ENCODE measurements around the gene TRAK2. TPM values are rescaled to one million over a fixed set of nuclear protein-coding genes. Genes with fewer than 3 reads are reported as not detected.

Gene TRAK2
- total RNA-seq, 2 experiments from 2014 or later, result 43.1 to 48.8 TPM

GRCh38 chr2:201466050-201466675, 14.9 kb upstream of the TRAK2 start:
- Mint-ChIP-seq H3K27me3 (no peaks in the 10 kb centered on the region), H3K27ac (no peak overlapping the region), H3K9me3 (no peaks in the 10 kb centered on the region), H3K4me1 (peaks cover 3% of the 10 kb centered on the region), H3K36me3 (peaks cover 54% of the 10 kb centered on the region), H3K4me3 (no peak overlapping the region)
- DNase-seq (no peak), ATAC-seq (ENCODE audit: low read depth) (no peak)
- POLR2A ChIA-PET, result no interaction called here

- POLR2A ChIA-PET, result no interaction called here
- peaks cover 53% of the 10 kb centered on the region for H3K36me3 Mint-ChIP-seq
These were observed 14.3 kb upstream of the TRAK2 start for GRCh38 chr2:201465524-201465971.

GRCh38 chr2:201464547-201464946, 13.3 kb upstream of the TRAK2 start:
- ATAC-seq (ENCODE audit: low read depth) (no peak), DNase-seq (no peak)
- Mint-ChIP-seq H3K27me3 (no peaks in the 10 kb centered on the region), H3K36me3 (peaks cover 57% of the 10 kb centered on the region), H3K4me3 (no peak overlapping the region), H3K9me3 (no peaks in the 10 kb centered on the region), H3K4me1 (peaks cover 3% of the 10 kb centered on the region), H3K27ac (no peak overlapping the region)
- POLR2A ChIA-PET, result no interaction called here

More at GRCh38 chr2:201465524-201465971, 14.3 kb upstream of the TRAK2 start:
- Mint-ChIP-seq H3K4me3 (no peak overlapping the region), H3K9me3 (no peaks in the 10 kb centered on the region), H3K4me1 (peaks cover 3% of the 10 kb centered on the region), H3K27ac (no peak overlapping the region), H3K27me3 (no peaks in the 10 kb centered on the region)
- no peak for DNase-seq
- ATAC-seq (ENCODE audit: low read depth), result no peak

- POLR2A ChIA-PET, result no interaction called here
- peaks cover 55% of the 10 kb centered on the region for H3K36me3 Mint-ChIP-seq
These were observed 9.3 kb upstream of the TRAK2 start for GRCh38 chr2:201460532-201460931.

GRCh38 chr2:201458381-201458780, 7.1 kb upstream of the TRAK2 start:
- POLR2A ChIA-PET, result no interaction called here
- H3K9me3 Mint-ChIP-seq, result no peaks in the 10 kb centered on the region
- no peak for DNase-seq
- H3K4me3 Mint-ChIP-seq, result no peak overlapping the region
- ATAC-seq (ENCODE audit: low read depth), result no peak
- H3K36me3 Mint-ChIP-seq, result peaks cover 43% of the 10 kb centered on the region
- peaks cover 9% of the 10 kb centered on the region for H3K4me1 Mint-ChIP-seq
- no peak overlapping the region for H3K27ac Mint-ChIP-seq
- H3K27me3 Mint-ChIP-seq, result no peaks in the 10 kb centered on the region

More at GRCh38 chr2:201460532-201460931, 9.3 kb upstream of the TRAK2 start:
- Mint-ChIP-seq H3K27ac (no peak overlapping the region), H3K27me3 (no peaks in the 10 kb centered on the region), H3K4me1 (peaks cover 2% of the 10 kb centered on the region), H3K4me3 (no peak overlapping the region), H3K9me3 (no peaks in the 10 kb centered on the region)
- no peak for DNase-seq
- no peak for ATAC-seq (ENCODE audit: low read depth)

GRCh38 chr2:201452922-201453643, 1.8 kb upstream of the TRAK2 start:
- DNase-seq (no peak), ATAC-seq (ENCODE audit: low read depth) (no peak)
- Mint-ChIP-seq H3K9me3 (no peaks in the 10 kb centered on the region), H3K27me3 (no peaks in the 10 kb centered on the region), H3K4me3 (peak overlapping the region; percentile 88), H3K4me1 (peaks cover 27% of the 10 kb centered on the region), H3K27ac (no peak overlapping the region), H3K36me3 (peaks cover 4% of the 10 kb centered on the region)
- POLR2A ChIA-PET, result interaction anchor here (1.8 to 3.3 kb wide), 6 partner anchors 21 to 220 kb away, joined by 5 to 31 read pairs (median 20); partner anchors contain the start of genes CASP8 and TMEM237

GRCh38 chr2:201452058-201452921, 1.0 kb upstream of the TRAK2 start:
- H3K9me3 Mint-ChIP-seq, result no peaks in the 10 kb centered on the region
- peak overlapping the region; percentile 83 for H3K27ac Mint-ChIP-seq
- peaks cover 7% of the 10 kb centered on the region for H3K36me3 Mint-ChIP-seq
- no peak for DNase-seq
- ATAC-seq (ENCODE audit: low read depth), result peak; percentile 21
- peak overlapping the region; percentile 88 for H3K4me3 Mint-ChIP-seq
- POLR2A ChIA-PET, result interaction anchor here (0.7 to 3.3 kb wide), 19 partner anchors 12 to 563 kb away, joined by 3 to 31 read pairs (median 5); partner anchors contain the start of genes ALS2, CASP8, NIF3L1 and TMEM237
- peaks cover 33% of the 10 kb centered on the region for H3K4me1 Mint-ChIP-seq
- no peaks in the 10 kb centered on the region for H3K27me3 Mint-ChIP-seq

DNA sequence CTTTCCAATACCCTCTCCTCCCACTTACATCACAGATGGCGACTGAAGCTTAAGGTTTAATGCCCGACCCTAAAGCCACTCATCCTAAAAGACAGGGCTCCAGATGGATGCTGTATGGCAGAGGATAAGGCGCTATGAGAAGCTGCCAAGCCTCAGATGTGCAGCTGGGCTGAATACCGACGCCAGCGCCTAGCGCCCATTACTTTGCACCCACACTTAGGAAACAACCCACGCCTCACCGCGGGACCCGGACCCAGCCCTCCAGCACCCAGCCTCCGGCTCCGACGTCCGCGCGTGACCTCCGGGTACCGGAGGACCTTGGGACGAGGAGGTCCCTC, 335 bp downstream of the TRAK2 start:
- POLR2A ChIA-PET, result interaction anchor here (0.6 to 3.3 kb wide), 23 partner anchors 11 to 586 kb away, joined by 3 to 31 read pairs (median 5); partner anchors contain the start of genes ALS2, CASP8, CLK1 and NIF3L1
- DNase-seq (no peak), ATAC-seq (ENCODE audit: low read depth) (peak; percentile 16)
- H3K36me3 Mint-ChIP-seq, result peaks cover 9% of the 10 kb centered on the region
- H3K4me3 Mint-ChIP-seq, result peak overlapping the region; percentile 81
- H3K9me3 Mint-ChIP-seq, result no peaks in the 10 kb centered on the region
- H3K4me1 Mint-ChIP-seq, result peaks cover 45% of the 10 kb centered on the region
- H3K27ac Mint-ChIP-seq, result peak overlapping the region; percentile 94
- H3K27me3 Mint-ChIP-seq, result no peaks in the 10 kb centered on the region

DNA sequence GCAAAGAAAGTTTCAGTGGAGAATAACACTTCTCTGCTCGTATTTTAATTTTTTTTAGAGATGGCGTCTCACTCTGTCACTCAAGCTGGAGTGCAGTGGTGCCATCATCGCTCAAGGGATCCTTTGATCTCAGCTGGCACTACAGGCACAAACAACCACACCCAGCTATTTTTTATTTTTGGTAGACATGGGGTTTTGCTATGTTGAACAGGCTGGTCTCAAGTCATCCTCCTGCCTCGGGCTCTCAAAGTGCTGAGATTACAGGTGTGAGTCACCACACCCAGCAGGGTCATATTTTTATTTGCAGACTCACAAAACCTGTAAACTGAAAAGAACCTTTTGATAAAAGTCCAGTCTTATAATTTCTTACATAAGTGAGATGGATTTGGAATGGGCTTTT, 2.6 kb downstream of the TRAK2 start:
- ATAC-seq (ENCODE audit: low read depth) (no peak), DNase-seq (no peak)
- Mint-ChIP-seq H3K9me3 (no peaks in the 10 kb centered on the region), H3K4me1 (peaks cover 46% of the 10 kb centered on the region), H3K27ac (peak overlapping the region; percentile 89), H3K27me3 (no peaks in the 10 kb centered on the region), H3K36me3 (peaks cover 9% of the 10 kb centered on the region), H3K4me3 (peak overlapping the region; percentile 81)
- POLR2A ChIA-PET, result interaction anchor here (0.7 to 2.8 kb wide), 4 partner anchors 35 to 332 kb away, joined by 3 to 13 read pairs (median 4); partner anchors contain the start of gene ALS2

GRCh38 chr2:201448061-201448460, 3.2 kb downstream of the TRAK2 start:
- peak overlapping the region; percentile 81 for H3K4me3 Mint-ChIP-seq
- DNase-seq, result no peak
- H3K27ac Mint-ChIP-seq, result peak overlapping the region; percentile 89
- peaks cover 40% of the 10 kb centered on the region for H3K4me1 Mint-ChIP-seq
- H3K36me3 Mint-ChIP-seq, result peaks cover 9% of the 10 kb centered on the region
- POLR2A ChIA-PET, result interaction anchor here (1.1 to 2.8 kb wide), 4 partner anchors 13 to 332 kb away, joined by 3 to 13 read pairs (median 8); partner anchors contain the start of genes ALS2 and CASP8
- H3K9me3 Mint-ChIP-seq, result no peaks in the 10 kb centered on the region
- no peaks in the 10 kb centered on the region for H3K27me3 Mint-ChIP-seq
- no peak for ATAC-seq (ENCODE audit: low read depth)

DNA sequence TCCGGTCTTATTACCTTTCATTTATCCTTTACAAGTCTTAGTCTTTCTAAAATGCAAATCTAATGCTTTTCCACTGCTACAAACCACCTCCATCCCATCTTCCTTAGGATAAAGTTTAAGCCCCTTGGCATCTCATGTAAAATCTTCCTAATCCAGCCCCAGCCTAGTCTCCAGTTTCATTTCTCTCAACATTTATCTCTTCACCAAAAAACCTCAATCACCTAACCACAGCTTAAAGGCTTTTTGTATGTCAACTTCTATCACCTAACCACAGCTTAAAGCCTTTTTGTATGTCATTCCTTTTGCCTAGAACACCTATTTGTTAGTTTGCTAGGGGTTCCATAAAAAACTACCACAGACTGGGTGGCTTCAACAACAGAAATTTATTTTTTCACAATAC, 4.2 kb downstream of the TRAK2 start:
- POLR2A ChIA-PET, result interaction anchor here (0.5 to 2.8 kb wide), 10 partner anchors 12 to 734 kb away, joined by 3 to 13 read pairs (median 4); partner anchors contain the start of genes CASP8 and TMEM237
- H3K27ac Mint-ChIP-seq, result peak overlapping the region; percentile 89
- peaks cover 9% of the 10 kb centered on the region for H3K36me3 Mint-ChIP-seq
- DNase-seq (no peak), ATAC-seq (ENCODE audit: low read depth) (no peak)
- H3K27me3 Mint-ChIP-seq, result no peaks in the 10 kb centered on the region
- no peaks in the 10 kb centered on the region for H3K9me3 Mint-ChIP-seq
- H3K4me3 Mint-ChIP-seq, result peak overlapping the region; percentile 81
- peaks cover 36% of the 10 kb centered on the region for H3K4me1 Mint-ChIP-seq

- H3K4me1 Mint-ChIP-seq, result peaks cover 38% of the 10 kb centered on the region
These were observed 6.4 kb downstream of the TRAK2 start for GRCh38 chr2:201444746-201445465.

More at GRCh38 chr2:201444746-201445465, 6.4 kb downstream of the TRAK2 start:
- POLR2A ChIA-PET, result interaction anchor here (0.6 to 1.4 kb wide), 3 partner anchors 11 to 306 kb away, joined by 4 to 7 read pairs (median 6); no protein-coding TSS in a partner anchor
- H3K4me3 Mint-ChIP-seq, result no peak overlapping the region
- no peak for DNase-seq
- no peak overlapping the region for H3K27ac Mint-ChIP-seq
- no peaks in the 10 kb centered on the region for H3K27me3 Mint-ChIP-seq
- ATAC-seq (ENCODE audit: low read depth), result no peak
- H3K9me3 Mint-ChIP-seq, result no peaks in the 10 kb centered on the region
- peaks cover 19% of the 10 kb centered on the region for H3K36me3 Mint-ChIP-seq
